NK-92 (cell line): Measurements from ENCODE around the gene KLHDC10.
"Not testable (repeated sequence)": the region's sequence is repeated elsewhere in the genome, so short reads cannot be mapped to it uniquely, and the experiment has no call there.

Experiments
- DNase-seq: peaks from one replicate; lab custom pipeline; 2025; ENCODE audit not compliant: unreplicated experiment; lab: John Stamatoyannopoulos, UW

KLHDC10 gene

DNA sequence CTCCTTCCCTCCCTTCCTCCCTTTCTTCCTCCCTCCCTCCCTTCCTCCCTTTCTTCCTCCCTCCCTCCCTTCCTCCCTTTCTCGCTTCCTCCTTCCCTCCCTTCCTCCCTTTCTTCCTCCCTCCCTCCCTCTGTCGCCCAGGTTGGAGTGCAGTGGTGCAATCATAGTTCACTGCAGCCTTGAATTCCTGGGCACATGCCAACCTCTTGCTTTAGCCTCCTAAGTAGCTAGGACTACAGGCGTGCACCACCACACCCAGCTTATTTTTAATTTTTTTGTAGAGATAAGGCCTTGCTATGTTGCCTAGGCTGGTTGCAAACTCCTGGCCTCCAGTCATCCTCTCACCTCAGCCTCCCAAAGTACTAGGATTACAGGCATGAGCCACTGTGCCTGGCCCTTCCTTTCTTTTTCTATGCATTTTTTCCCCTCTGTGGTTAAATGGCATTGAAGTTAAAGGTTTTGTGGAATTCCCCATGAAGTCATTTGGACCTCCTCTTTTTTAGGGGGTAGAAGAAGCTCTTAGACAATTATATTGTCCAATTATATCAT lies 9.6 kb downstream of the KLHDC10 start:
- no peak for DNase-seq

DNA sequence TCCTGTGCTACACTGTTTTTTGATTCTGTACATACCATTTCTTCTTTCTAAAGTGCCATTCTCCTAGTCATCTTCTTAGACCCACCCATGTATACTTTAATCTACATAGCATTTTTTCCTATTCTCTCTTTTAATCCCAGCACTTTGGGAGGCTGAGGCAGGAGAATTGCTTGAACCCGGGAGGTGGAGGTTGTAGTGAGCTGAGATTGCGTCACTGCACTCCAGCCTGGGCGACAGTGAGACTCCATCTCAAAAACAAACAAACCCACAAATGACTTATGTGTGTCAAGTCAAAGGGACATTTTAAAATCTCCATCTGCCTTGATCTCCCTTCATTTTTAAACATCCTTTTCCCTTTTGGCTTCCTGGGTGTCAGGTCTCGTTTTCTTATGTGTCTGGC lies 13.2 kb downstream of the KLHDC10 start:
- not testable (repeated sequence) for DNase-seq

DNA sequence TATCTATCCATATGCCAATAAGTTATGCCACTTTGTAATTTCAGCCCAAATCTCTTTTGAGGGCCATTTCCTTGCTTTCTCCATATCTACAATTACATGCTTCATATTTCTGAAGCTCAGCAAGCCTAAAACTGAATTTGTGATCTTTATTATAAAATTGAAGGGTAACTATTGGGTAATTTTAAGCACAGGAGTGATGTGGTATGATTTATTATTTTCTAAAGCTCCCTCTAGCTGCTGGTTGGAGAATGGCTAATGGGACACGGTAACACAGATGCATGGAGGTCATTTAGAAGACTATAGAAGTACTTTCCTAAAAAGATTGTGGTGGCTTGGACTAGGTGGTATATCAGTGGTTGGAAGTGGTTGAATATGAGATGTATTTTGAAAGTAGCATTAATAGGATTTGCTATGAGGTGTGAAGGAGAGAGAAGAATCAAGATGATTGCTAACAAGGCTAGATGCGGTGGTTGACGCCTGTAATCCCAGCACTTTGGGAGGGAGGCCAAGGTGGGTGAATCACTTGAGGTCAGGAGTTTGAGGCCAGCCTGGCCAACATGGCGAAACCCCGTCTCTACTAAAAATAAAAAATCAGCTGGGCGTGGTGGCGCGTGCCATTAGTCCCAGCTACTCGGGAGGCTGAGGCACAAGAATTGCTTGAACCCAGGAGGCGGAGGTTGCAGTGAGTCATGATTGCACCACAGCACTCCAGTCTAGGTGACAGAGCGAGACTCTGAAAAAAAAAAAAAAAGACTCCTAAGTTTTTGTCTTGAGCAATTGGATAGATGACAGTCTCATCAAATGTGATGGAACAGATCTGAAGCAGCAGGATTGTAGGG lies 13.9 kb downstream of the KLHDC10 start:
- DNase-seq = no peak

DNA sequence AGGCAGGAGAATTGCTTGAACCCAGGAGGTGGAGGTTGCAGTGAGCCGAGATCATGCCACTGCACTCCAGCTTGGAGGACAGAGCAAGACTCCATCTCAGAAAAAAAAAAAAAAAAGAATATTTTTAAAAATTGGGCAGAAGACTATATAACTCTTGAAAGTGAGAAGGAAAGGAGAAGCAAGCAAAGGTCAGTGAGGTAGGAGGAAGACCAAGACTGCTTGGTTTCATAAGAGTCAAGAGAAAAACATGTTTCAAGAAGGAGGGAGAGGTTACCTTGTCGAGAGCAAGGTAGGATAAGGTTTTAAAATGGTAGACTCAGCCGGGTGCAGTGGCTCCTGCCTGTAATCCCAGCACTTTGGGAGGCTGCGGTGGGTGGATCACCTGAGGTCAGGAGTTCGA lies 14.9 kb downstream of the KLHDC10 start:
- DNase-seq = not testable (repeated sequence)

GRCh38 chr7:130086938-130087337 lies 16.6 kb downstream of the KLHDC10 start:
- no peak for DNase-seq

DNA sequence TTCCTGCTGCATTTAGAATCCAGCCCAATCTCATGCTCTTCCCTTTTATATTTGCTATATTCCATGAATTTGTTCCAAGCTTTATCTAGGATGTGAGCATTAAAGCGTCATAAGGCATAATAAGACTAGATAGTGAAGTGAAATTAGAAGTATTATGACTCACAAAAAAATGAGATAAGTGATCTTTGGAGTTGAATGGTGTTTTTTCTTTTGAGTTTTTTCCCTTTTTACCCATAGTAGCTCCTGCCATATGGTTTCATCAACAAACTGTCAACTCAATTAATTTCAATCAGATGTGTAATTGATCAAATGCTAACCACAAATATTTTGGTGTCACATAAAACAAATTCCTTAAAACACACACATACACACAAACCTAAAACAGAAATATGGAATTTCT lies 17.0 kb downstream of the KLHDC10 start:
- DNase-seq = no peak

GRCh38 chr7:130090745-130091532 lies 20.6 kb downstream of the KLHDC10 start:
- DNase-seq = no peak

GRCh38 chr7:130091999-130092398 lies 21.7 kb downstream of the KLHDC10 start:
- no peak for DNase-seq

GRCh38 chr7:130092598-130092997 lies 22.3 kb downstream of the KLHDC10 start:
- no peak for DNase-seq

GRCh38 chr7:130095812-130096211 lies 25.5 kb downstream of the KLHDC10 start:
- DNase-seq = no peak

GRCh38 chr7:130096243-130096827 lies 26.0 kb downstream of the KLHDC10 start:
- DNase-seq = no peak

- DNase-seq = no peak
These were observed 29.0 kb downstream of the KLHDC10 start for GRCh38 chr7:130099331-130099730.

DNA sequence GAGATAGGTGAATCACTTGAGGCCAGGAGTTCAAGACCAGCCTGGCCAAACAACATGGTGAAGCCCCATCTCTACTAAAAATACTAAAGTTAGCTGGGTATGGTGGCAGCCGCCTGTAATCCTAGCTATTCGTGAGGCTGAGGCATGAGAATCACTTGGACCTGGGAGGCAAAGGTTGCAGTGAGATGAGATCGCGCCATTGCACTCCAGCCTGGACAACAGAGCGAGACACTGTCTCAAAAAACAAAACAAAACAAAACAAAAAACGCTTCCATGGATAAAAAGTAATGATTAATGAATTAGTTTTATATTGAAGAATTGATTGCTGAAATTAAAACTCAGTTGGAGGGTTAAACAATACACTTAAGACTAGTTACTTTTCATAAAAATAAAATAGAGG lies 32.3 kb downstream of the KLHDC10 start:
- no peak for DNase-seq

DNA sequence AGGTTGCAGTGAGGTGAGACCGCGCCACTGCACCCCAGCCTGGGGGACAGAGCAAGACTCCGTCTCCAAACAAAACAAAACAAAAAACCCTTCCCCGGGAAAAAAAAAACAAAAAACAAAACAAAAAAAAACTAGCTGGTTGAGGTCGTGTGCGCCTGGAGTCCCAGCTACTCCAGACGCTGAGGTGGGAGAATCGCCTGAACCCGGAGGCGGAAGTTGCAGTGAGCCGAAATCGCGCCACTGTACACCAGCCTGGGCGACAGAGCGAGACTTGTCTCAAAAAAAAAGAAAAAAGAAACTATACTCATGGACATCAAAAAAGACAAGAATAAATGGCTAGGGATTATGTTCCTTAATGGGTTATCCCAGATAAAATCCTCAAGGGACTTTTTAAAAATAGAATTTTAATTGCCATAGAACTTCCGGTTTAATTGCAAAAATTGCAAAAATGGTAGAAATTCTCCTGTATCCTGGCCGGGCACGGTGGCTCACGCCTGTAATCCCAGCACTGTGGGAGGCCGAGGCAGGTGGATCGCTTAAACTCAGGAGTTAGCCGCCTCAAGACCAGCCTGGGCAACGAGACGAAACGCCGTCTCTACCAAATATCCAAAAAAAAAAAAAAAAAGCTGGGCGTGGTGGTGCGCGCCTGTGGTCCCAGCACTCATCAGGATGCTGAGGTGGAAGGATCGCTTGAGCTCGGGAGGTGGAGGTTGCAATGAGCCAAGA lies 37.8 kb downstream of the KLHDC10 start:
- no peak for DNase-seq

- no peak for DNase-seq
These were observed 38.5 kb downstream of the KLHDC10 start for GRCh38 chr7:130108809-130109208.

DNA sequence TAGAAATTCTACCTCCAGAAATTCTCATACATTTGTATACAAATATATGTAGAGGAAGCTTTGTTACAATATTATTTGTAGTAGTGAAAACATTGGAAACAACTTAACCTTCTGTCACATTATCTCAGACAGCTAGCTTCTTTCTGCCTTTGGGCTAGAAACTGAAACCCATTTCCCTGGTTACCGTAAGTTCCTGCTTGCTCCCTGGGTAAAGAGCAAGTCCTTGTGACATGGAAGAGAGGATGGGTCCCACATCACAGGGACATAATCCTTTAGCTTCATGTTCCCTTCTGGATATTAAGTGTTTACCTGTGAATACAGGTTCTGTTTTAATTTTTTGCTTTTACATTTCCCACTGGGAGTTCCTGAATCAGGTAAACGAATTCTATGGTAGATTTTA lies 41.8 kb downstream of the KLHDC10 start:
- DNase-seq = no peak

- no peak for DNase-seq
These were observed 42.5 kb downstream of the KLHDC10 start for GRCh38 chr7:130112662-130113425.

- not testable (repeated sequence) for DNase-seq
These were observed 43.1 kb downstream of the KLHDC10 start for GRCh38 chr7:130113426-130113805.

- no peak for DNase-seq
These were observed 43.6 kb downstream of the KLHDC10 start for GRCh38 chr7:130113887-130114286.

- no peak for DNase-seq
These were observed 44.0 kb downstream of the KLHDC10 start for GRCh38 chr7:130114374-130114773.
